Bronchial epithelial cell (primary cell): ENCODE results near the gene CXCR4. TPM values are rescaled to one million over a fixed set of nuclear protein-coding genes. Genes with fewer than 3 reads are reported as not detected.

Source experiments
- DNase-seq: peaks from one replicate; pipeline ENCODE4 v3.0.0-alpha.2; 2010; ENCODE audit warnings: low read depth
- FAIRE-seq: peaks from 2 replicates; lab custom pipeline; 2011; peaks lifted over from hg19 to GRCh38; lab: Jason Lieb, UNC
- H3K27me3 ChIP-seq: 2 replicates; pipeline ENCODE4 v1.5.1; 2011; ENCODE audit warnings: low read length; ENCODE audit not compliant: control insufficient read depth, insufficient read depth
- H3K36me3 ChIP-seq: 2 replicates; pipeline ENCODE4 v1.5.1; 2011; ENCODE audit warnings: low read length; ENCODE audit not compliant: control insufficient read depth, insufficient read depth
- H3K4me3 ChIP-seq: 2 replicates; pipeline ENCODE4 v1.5.1; 2011; ENCODE audit warnings: mild to moderate bottlenecking, low read depth, low read length, control low read depth
- total RNA-seq: library from RNA; depleted of rRNA; stranded (reverse); fragments of >200 nt; gene quantifications from 2 replicates; pipeline ENCODE4 v1.2.1, GENCODE V29; 2014
- TF ChIP-seq, protein P1 (sequence below): IDR thresholded peaks from 2 replicates; pipeline ENCODE4 v1.5.1; 2011; ENCODE audit warnings: mild to moderate bottlenecking, moderate library complexity, low read length, control low read depth, inconsistent platforms; ENCODE audit not compliant: insufficient read depth, severe bottlenecking

The CXCR4 gene
- total RNA-seq, 1 donor from 2014 or later = under 0.01 TPM

- Histone ChIP-seq H3K4me3 (no peak overlapping the region), H3K27me3 (peaks cover 39% of the 10 kb centered on the region), H3K36me3 (no peaks in the 10 kb centered on the region)
- no peak for DNase-seq
- TF ChIP-seq, protein P1, sequence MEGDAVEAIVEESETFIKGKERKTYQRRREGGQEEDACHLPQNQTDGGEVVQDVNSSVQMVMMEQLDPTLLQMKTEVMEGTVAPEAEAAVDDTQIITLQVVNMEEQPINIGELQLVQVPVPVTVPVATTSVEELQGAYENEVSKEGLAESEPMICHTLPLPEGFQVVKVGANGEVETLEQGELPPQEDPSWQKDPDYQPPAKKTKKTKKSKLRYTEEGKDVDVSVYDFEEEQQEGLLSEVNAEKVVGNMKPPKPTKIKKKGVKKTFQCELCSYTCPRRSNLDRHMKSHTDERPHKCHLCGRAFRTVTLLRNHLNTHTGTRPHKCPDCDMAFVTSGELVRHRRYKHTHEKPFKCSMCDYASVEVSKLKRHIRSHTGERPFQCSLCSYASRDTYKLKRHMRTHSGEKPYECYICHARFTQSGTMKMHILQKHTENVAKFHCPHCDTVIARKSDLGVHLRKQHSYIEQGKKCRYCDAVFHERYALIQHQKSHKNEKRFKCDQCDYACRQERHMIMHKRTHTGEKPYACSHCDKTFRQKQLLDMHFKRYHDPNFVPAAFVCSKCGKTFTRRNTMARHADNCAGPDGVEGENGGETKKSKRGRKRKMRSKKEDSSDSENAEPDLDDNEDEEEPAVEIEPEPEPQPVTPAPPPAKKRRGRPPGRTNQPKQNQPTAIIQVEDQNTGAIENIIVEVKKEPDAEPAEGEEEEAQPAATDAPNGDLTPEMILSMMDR = no peak
- FAIRE-seq = no peak
Measured at GRCh38 chr2:136116151-136116812, 1.7 kb downstream of the CXCR4 start.

- Histone ChIP-seq H3K4me3 (no peak overlapping the region), H3K36me3 (no peaks in the 10 kb centered on the region), H3K27me3 (peaks cover 37% of the 10 kb centered on the region)
- TF ChIP-seq, protein P1 = no peak
- FAIRE-seq = peak; percentile 95
- DNase-seq = no peak
Measured at GRCh38 chr2:136115183-136115761, 2.7 kb downstream of the CXCR4 start.

GRCh38 chr2:136114382-136114781 is 3.6 kb downstream of the CXCR4 start:
- no peak for DNase-seq
- Histone ChIP-seq H3K36me3 (no peaks in the 10 kb centered on the region), H3K4me3 (no peak overlapping the region), H3K27me3 (peaks cover 36% of the 10 kb centered on the region)
- FAIRE-seq = no peak
- TF ChIP-seq, protein P1 = no peak

DNA sequence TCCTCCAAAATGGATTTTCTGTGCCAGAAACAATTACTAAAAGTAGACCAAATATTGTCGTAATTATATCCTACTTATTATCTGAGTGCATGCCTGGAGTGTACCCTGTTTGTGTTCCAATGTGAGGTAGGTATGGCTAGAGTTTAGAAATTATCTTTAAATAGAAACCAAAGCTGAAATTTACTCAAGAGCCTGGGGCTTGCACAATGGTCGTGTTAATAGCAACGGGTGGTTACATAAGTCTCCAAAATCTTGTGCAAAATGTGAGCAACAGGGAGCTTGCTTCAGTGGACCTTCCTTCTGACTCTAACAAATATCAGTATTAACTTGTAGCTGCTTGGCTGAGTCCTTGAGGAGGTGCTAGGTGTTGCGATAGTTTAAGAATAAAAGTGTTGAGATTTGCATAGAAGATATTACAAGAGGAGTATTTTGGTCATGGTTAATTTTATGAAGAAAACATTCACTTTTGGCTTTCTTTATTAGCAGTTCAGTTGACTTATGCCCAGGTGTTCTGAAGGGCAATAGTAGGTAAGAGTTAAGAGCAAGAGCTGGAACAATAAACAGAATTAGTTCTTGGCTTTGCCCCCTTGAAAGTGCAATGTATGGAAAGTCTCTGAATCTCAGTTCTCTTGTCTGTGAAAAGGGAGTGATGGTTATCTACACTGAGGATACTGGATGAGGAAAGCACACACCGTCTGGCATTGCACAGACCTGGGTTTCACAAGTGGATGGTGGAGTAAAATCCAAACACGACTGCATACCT is 4.6 kb downstream of the CXCR4 start:
- H3K4me3 ChIP-seq = no peak overlapping the region
- TF ChIP-seq, protein P1 = no peak
- DNase-seq (no peak), FAIRE-seq (no peak)
- H3K36me3 ChIP-seq = no peaks in the 10 kb centered on the region
- H3K27me3 ChIP-seq = peaks cover 30% of the 10 kb centered on the region

DNA sequence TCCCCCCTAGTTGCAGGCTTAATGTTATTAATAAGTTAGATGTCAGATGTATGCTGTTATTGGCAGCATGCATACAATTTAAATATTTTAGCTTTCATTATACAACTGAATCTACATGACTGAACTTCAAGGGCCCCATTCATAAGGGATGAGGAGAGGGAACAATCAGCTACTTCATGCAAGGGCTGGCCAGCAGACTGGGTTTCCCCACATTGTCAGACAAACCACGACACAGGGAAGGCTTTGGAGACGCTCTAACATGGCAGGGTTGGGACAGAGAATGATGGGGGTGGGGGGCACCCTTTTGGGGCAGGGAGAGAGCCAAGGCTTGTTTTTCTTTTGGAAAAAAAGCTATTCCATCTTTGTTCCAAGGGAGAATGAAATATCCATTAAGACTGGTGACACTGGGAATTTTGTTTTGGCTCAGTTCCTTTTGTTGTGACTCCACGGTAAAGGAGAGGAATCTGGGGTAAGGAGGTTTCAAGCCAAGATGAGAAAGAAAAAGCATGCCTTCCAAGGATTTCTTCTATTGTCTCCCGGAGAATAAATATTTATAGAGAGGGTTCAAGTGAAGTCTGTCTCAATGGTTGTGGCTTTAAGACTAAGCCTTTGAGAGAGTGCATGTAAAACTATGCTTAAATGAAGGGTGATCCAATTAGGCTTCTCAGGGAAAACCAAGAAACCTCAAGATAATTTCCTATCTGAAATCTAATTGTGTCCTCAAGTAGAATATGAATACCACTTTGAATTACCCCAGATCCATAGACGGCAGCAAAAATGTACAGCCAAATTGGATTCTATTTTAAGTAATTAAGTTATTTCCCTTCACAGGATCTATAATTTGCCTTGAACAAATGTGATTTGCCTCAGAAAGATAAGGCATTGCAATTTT is 5.4 kb downstream of the CXCR4 start:
- no peak for FAIRE-seq
- H3K4me3 ChIP-seq = no peak overlapping the region
- TF ChIP-seq, protein P1 = no peak
- peaks cover 24% of the 10 kb centered on the region for H3K27me3 ChIP-seq
- no peak for DNase-seq
- H3K36me3 ChIP-seq = no peaks in the 10 kb centered on the region
